Activated naive CD4-positive, alpha-beta T cell treated with Interleukin-2 at 50 U/mL for 16 hours (primary cell): Measurements from ENCODE around the gene KIF5C.

Experiments used
- DNase-seq: peaks from one replicate; pipeline ENCODE4 v3.0.0-alpha.2; 2020

The KIF5C gene

GRCh38 chr2:148926981-148927401 lies 52.0 kb downstream of the KIF5C start:
- DNase-seq = peak; percentile 22

- DNase-seq = no peak
Observed at GRCh38 chr2:148928395-148928794, 53.4 kb downstream of the KIF5C start.

GRCh38 chr2:148930046-148930775 lies 55.2 kb downstream of the KIF5C start:
- DNase-seq = no peak

- DNase-seq = no peak
Observed at GRCh38 chr2:148932536-148932935, 57.5 kb downstream of the KIF5C start.

- DNase-seq = no peak
Observed at GRCh38 chr2:148933456-148933855, 58.4 kb downstream of the KIF5C start.

GRCh38 chr2:148935791-148936190 lies 60.8 kb downstream of the KIF5C start:
- no peak for DNase-seq

- DNase-seq = no peak
Observed at GRCh38 chr2:148936857-148937450, 61.9 kb downstream of the KIF5C start.

GRCh38 chr2:148939271-148939670 lies 64.2 kb downstream of the KIF5C start:
- DNase-seq = no peak

GRCh38 chr2:148943097-148943496 lies 68.1 kb downstream of the KIF5C start:
- DNase-seq = no peak

GRCh38 chr2:148944536-148944935 lies 69.5 kb downstream of the KIF5C start:
- no peak for DNase-seq

- no peak for DNase-seq
Observed at GRCh38 chr2:148947299-148947698, 72.3 kb downstream of the KIF5C start.

- no peak for DNase-seq
Observed at GRCh38 chr2:148948868-148949267, 73.8 kb downstream of the KIF5C start.

GRCh38 chr2:148949348-148949747 lies 74.3 kb downstream of the KIF5C start:
- no peak for DNase-seq

GRCh38 chr2:148952621-148953020 lies 77.6 kb downstream of the KIF5C start:
- no peak for DNase-seq

- DNase-seq = no peak
Observed at GRCh38 chr2:148953426-148953825, 78.4 kb downstream of the KIF5C start.

GRCh38 chr2:148954536-148954935 lies 79.5 kb downstream of the KIF5C start:
- no peak for DNase-seq

- DNase-seq = no peak
Observed at GRCh38 chr2:148955798-148956197, 80.8 kb downstream of the KIF5C start.

GRCh38 chr2:148957023-148957422 lies 82.0 kb downstream of the KIF5C start:
- DNase-seq = no peak

- no peak for DNase-seq
Observed at GRCh38 chr2:148959745-148960144, 84.7 kb downstream of the KIF5C start.

- no peak for DNase-seq
Observed at GRCh38 chr2:148960483-148960882, 85.5 kb downstream of the KIF5C start.

- no peak for DNase-seq
Observed at GRCh38 chr2:148963461-148963860, 88.4 kb downstream of the KIF5C start.

GRCh38 chr2:148965623-148966437 lies 90.8 kb downstream of the KIF5C start:
- no peak for DNase-seq

- DNase-seq = no peak
Observed at GRCh38 chr2:148966438-148966758, 91.4 kb downstream of the KIF5C start.

GRCh38 chr2:148967056-148967455 lies 92.0 kb downstream of the KIF5C start:
- no peak for DNase-seq
